OCI-LY3 (cell line): Measurements from ENCODE around the gene KRTAP29-1.

Experiments
- CTCF ChIP-seq: fragments of 200-600, 300-600 bp; sonication (generic); IDR thresholded peaks from 2 replicates; pipeline ENCODE4 v1.5.1; 2014; ENCODE audit warnings: antibody characterized with exemption, low read length, low read depth
- EZH2phosphoT487 ChIP-seq: fragments of 200-600 bp; shearing (Covaris generic); IDR thresholded peaks from 2 replicates; pipeline ENCODE4 v1.6.1; 2018; ENCODE audit warnings: antibody characterized with exemption, mixed run types, low read depth

- no peak for TF ChIP-seq CTCF
- no peak for TF ChIP-seq EZH2phosphoT487
Measured at GRCh38 chr17:41326173-41327145, 23.8 kb upstream of the KRTAP29-1 start.
